GM12864 (cell line): ENCODE data around the gene CCDC7.

ENCODE experiments used
- DNase-seq: peaks from one replicate; pipeline ENCODE4 v3.0.0-alpha.2; 2011; ENCODE audit warnings: low read depth
- H3K4me3 ChIP-seq: 2 replicates; pipeline ENCODE4 v1.5.1; 2011; ENCODE audit warnings: mild to moderate bottlenecking, low read depth, low read length, control low read depth
- TF ChIP-seq, protein P1 (sequence below): IDR thresholded peaks from 2 replicates; pipeline ENCODE4 v1.5.1; 2011; ENCODE audit warnings: low read depth, mild to moderate bottlenecking, moderate library complexity, low read length, control low read depth, inconsistent platforms; ENCODE audit errors: missing control alignments

The CCDC7 gene

DNA sequence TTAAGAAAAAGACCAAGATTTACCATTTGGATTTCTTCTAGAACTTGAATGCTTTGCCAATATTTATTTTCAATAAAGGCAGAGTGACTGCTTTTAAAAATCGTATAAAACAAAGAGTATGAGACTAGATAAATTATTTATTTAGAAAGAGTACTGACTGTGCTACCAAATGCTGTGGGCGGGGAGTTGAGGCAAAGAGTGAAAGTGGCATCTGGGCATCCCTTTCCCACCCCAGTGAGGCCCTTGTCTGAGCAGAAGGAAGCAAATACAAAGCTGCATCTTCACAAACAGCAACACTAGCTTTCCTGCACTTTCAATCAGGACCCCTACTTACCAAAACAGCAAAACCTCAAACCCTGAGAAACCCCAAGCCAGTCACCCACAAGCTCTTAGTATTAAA, 477.2 kb downstream of the CCDC7 start:
- DNase-seq, result no peak
- H3K4me3 ChIP-seq, result no peak overlapping the region
- TF ChIP-seq, protein P1, sequence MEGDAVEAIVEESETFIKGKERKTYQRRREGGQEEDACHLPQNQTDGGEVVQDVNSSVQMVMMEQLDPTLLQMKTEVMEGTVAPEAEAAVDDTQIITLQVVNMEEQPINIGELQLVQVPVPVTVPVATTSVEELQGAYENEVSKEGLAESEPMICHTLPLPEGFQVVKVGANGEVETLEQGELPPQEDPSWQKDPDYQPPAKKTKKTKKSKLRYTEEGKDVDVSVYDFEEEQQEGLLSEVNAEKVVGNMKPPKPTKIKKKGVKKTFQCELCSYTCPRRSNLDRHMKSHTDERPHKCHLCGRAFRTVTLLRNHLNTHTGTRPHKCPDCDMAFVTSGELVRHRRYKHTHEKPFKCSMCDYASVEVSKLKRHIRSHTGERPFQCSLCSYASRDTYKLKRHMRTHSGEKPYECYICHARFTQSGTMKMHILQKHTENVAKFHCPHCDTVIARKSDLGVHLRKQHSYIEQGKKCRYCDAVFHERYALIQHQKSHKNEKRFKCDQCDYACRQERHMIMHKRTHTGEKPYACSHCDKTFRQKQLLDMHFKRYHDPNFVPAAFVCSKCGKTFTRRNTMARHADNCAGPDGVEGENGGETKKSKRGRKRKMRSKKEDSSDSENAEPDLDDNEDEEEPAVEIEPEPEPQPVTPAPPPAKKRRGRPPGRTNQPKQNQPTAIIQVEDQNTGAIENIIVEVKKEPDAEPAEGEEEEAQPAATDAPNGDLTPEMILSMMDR, result no peak

DNA sequence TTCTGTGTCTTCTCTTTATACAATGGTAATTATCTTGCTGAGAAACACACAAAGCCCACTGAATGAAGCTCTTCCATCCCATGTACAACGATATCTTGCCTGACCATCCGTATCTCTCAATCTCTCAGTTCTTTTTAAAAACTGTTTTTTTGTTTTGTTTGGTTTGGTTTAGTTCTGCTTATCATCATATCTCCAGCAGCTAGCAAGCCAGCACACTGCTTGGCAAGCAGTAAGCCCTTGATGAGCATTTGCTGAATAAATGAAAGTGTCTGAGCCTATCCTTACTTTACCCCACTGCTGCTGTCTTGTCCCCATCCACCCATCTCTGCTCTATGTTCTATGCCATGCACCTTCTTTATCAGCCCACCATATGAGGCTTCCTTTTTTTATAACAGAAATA, 477.9 kb downstream of the CCDC7 start:
- DNase-seq, result no peak
- TF ChIP-seq, protein P1, result no peak
- no peak overlapping the region for H3K4me3 ChIP-seq
